Stromal cell of bone marrow (primary cell): ENCODE data around the gene MYCN.
"Not testable (repeated sequence)": the region's sequence is repeated elsewhere in the genome, so short reads cannot be mapped to it uniquely, and the experiment has no call there.

Source experiments
- DNase-seq: peaks from one replicate; pipeline ENCODE4 v3.0.0-alpha.2; 2012; ENCODE audit warnings: low read depth

Gene MYCN

DNA sequence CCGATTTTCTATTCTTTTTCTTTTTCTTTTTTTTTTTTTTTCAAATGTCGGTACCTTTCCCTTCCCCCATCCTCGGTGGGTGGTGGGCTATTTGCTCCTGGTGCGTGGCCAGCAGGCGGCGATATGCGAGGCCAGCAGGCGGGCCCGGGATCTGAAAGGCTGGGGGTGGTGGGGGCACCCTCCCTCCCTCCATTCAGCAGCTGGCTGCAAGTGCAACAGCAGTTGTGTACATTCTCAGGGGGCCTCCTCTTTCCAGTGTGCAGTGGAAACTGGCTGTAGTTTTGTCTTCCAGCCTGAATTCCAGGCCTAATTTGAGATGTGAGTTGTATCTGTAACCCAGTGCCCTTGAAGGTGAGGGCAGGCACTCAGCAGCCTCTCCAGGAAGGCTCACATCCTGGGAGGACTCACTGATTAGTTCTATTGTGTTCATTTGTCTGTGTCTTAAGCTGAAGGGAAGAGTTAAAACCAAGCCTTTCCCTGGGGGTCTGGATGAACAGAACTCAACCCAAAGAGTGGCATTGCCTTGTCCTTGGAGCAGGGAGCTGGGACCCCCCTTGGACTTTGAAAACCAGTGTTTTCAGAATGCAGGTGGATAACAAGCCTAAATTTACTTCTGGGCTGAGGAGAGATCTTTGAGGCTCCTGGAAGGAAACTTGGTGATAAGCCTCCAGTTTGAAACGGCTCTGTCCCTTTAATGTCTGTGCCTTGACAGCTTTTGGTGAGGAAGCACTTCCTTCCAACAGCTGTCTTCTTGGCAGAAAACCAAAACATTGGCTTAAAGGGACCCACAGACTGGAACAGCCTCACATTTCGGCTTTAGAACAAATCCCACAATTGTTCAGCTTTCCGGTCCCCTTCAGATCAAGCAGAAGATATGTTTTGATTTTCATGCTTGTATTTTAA, 3.3 kb downstream of the MYCN start:
- DNase-seq, result no peak

DNA sequence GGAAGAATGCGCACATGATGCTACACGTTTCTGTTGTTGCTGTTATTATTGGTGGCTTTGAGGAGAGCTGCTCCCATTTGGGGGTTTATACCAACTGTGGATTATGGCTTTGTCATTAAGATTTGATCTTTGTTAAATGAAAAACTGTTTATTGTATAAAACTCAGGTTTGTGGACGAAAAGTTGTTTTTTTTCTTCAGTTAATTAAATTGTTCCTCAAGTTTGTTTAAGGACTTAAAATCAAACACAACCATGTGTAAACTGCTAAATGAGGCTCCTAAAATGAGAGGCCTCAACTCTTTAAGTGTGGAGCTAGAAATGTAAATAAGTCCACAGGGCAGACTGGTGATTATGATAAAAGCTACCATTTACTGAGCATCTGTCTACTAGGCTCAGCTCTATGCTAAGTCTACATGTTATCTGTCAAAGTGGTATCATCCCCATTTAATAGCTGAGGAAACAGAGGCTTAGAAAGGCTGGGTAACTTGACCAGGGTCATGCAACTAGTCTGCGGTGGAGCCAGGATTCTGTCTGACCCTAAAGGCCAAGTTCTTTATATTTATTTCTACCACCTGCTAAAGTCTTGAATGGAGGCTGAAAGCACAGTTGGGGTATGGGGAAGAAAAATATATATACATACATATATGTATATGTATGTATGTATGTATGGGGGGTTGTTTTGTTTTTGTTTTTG, 4.1 kb downstream of the MYCN start:
- no peak for DNase-seq

DNA sequence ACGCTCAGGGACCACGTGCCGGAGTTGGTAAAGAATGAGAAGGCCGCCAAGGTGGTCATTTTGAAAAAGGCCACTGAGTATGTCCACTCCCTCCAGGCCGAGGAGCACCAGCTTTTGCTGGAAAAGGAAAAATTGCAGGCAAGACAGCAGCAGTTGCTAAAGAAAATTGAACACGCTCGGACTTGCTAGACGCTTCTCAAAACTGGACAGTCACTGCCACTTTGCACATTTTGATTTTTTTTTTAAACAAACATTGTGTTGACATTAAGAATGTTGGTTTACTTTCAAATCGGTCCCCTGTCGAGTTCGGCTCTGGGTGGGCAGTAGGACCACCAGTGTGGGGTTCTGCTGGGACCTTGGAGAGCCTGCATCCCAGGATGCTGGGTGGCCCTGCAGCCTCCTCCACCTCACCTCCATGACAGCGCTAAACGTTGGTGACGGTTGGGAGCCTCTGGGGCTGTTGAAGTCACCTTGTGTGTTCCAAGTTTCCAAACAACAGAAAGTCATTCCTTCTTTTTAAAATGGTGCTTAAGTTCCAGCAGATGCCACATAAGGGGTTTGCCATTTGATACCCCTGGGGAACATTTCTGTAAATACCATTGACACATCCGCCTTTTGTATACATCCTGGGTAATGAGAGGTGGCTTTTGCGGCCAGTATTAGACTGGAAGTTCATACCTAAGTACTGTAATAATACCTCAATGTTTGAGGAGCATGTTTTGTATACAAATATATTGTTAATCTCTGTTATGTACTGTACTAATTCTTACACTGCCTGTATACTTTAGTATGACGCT, 5.8 kb downstream of the MYCN start:
- no peak for DNase-seq

- DNase-seq, result no peak
Observed at GRCh38 chr2:15946983-15947382, 6.6 kb downstream of the MYCN start.

DNA sequence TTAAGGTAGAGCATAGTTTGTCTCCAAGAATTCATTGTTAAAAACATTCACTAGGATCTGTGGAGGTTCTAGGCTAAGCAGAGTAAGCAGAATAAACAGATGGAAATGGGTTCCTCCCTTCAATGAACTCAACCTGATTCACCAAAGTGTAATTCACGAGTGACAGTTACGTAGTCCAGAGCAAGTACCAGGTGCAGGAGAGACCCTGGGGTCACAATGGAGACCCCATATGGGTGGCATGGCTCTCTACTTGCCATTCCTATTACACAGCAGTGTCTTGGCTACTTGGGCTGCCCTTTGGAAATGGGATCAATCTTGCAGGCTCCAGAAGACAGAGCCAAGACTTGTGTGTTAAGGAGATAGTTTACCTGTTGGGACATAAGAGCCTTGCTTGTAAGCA, 7.1 kb downstream of the MYCN start:
- no peak for DNase-seq

DNA sequence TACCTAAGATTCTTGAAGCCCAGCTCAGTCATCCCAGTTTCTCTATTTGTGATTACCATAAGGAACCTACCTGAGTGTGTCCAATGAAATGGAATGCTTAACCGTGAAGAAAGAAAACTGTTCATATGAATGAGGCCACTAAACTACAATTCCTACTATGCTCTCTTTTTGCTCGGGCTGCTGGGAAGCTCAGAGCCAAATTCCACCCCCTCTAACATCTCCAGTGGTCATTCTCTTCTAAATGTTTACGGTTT, 8.3 kb downstream of the MYCN start:
- DNase-seq, result no peak

GRCh38 chr2:15949126-15949525, 8.8 kb downstream of the MYCN start:
- no peak for DNase-seq

GRCh38 chr2:15949551-15949950, 9.2 kb downstream of the MYCN start:
- no peak for DNase-seq

DNA sequence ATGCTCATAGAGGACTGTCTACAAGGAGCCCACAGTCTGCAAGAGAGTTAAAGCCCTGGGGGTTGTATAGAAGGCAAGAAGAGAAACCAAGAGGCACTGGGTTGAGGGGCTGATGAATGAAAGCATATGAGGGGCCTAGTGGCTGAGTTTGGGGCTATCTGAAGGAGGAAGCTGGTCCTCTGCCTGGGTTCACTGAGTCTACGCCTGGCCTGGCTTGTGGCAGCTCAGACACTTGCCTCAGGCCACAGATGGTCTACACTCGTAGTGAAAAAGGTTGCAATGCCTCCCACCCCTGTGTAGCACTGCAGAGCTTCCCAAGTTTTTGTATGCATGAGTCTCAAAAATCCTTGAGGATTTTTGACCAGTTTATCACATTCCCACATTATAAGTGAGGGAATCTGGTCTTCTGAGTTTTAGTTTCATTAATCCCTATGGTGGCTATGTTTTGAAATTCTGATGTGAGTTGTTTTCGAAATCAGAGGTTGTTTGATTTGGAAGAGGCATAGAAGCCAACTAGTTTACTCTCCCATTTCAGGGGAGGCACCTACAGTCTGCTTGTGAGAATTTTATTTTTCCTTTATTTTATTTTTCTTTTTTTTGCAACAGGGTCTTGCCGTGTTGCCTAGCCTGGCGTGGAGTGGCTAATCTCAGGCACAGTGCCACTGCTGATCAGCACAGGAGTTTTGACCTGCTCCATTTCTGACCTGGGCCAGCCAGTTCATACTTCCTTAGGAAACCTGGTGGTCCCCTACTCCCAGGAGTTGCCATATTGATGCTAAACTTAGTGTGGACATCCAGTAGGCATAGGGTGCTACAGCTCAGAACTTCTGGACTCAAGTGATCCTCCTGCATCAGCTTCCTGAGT, 10.0 kb downstream of the MYCN start:
- no peak for DNase-seq

- not testable (repeated sequence) for DNase-seq
Observed at GRCh38 chr2:15951936-15952335, 11.6 kb downstream of the MYCN start.

DNA sequence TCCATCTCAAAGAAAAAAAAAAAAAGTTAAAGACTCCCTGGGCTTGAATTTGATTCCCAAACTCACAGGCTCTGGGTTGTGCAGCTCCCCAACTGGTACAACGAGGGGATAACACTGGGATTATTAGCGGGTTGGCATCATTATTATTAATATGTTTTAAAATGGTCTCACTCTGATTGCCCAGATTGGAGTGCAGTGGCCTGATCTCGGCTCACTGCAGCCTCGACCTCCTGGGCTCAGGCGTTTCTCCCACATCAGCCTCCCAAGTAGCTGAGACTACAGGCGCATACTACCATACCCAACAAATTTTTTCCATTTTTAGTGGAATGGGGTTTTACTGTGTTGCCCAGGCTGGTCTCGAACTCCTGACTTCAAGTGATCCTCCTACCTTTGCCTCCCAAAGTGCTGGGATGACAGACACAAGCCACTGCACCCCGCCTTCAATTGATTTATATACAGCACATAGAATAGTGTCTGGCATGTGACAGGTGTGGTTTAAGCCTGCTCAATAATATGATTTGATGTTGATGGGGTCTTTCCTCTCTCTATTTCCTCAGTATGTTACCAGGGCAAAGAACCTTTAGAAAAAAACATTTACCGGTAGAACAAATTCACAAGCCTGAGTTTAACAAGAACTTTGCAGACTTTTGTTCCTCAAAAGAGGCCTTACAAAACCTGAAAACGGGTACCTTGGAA, 12.2 kb downstream of the MYCN start:
- DNase-seq, result no peak

- no peak for DNase-seq
Observed at GRCh38 chr2:15953147-15953630, 12.8 kb downstream of the MYCN start.

DNA sequence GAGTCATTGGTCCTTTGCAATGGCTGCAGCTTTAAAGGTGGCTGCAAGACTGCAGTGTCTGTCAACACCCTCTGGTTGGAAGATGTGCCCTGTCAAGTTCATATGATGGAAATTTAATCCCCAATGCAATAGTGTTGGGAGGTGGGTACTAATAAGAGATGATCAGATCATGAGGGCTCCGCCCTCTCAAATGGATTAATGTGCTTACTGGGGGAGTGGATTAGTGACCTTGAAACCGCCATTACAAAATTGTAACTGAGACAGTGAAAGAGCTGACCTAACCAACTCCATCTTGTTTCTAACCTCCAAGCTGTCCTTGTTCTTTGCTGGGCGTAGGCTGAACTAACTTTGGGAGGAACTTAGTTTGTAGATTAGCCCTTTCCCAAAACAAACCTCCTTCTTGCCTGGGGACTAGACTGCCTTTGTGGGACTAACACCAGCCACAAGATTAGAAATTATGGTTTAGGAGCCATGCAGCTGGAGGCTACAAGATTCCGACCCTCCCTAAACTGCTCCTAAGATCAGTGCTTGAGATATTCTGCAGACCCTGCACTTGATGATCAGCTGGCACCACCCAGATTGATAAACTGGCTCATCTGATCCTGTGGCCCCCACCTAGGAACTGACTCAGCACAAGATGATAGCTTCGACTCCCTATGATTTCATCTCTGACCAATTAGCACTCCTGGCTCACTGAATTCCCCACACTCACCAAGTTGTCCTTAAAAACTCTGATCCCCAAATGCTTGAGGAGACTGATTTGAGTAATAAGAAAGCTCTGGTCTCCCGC, 13.7 kb downstream of the MYCN start:
- no peak for DNase-seq

GRCh38 chr2:15954761-15955160, 14.4 kb downstream of the MYCN start:
- DNase-seq, result no peak

DNA sequence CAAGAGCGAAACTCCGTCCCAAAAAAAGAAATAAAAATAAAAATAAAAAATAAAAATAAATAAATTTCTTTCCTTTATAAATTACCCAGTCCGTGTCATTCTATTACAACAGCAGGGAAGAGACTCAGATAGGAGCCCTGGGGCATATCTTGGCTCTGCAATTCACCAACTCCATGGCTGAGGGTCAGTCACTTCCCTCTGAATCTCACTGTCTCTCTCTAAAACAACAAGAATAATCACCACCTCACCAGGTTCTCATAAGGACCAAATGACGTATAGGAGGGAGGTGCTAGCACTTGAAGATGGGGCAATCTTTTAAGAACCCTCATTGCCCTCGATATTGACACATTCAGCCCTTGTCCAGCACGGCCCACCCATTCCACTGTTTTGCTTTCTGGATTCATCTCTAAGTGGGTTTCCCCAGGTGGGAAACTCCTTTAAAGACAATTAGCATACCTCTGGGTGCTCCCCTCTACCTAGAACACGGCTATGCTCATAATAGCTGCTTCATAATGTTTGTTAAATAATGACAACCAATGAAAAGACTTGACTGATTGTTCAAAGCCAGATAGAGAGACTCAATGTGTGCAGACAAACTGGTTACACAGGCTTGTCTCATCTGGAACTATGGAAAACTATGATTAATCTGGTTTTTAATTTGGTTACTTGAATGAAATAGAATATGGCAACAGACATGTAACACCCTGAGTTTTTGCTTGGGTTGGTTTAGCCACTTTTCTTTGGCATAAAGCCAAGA, 15.1 kb downstream of the MYCN start:
- DNase-seq, result no peak

DNA sequence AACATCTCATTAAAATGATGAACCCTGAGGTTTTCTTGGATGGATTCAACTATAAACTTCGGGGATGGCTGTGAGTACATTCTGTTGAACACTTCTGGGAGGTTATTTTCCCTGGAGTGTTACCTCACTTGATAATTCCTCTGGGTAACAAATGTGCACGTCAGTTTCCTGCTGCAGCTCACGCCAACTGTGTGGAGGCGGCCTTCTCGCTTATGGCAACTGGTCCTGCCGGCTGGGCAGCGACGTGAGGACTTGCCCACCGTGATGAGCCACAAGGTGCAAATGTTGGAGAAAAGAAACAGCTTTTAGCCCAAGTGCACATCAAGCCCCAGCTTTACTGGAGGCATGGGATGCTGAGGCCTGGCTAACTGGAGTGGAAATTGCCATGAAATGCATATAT, 15.9 kb downstream of the MYCN start:
- no peak for DNase-seq

GRCh38 chr2:15956751-15957736, 16.7 kb downstream of the MYCN start:
- DNase-seq, result no peak
